Stimulated activated naive CD4-positive, alpha-beta T cell treated with Interleukin-2 at 50 U/mL for 16 hours (primary cell): ENCODE results near the gene ZNF14.
"Not testable (repeated sequence)": the region's sequence is repeated elsewhere in the genome, so short reads cannot be mapped to it uniquely, and the experiment has no call there.

Experiments used
- DNase-seq: peaks from one replicate; lab custom pipeline; 2025; lab: John Stamatoyannopoulos, UW

Gene ZNF14

DNA sequence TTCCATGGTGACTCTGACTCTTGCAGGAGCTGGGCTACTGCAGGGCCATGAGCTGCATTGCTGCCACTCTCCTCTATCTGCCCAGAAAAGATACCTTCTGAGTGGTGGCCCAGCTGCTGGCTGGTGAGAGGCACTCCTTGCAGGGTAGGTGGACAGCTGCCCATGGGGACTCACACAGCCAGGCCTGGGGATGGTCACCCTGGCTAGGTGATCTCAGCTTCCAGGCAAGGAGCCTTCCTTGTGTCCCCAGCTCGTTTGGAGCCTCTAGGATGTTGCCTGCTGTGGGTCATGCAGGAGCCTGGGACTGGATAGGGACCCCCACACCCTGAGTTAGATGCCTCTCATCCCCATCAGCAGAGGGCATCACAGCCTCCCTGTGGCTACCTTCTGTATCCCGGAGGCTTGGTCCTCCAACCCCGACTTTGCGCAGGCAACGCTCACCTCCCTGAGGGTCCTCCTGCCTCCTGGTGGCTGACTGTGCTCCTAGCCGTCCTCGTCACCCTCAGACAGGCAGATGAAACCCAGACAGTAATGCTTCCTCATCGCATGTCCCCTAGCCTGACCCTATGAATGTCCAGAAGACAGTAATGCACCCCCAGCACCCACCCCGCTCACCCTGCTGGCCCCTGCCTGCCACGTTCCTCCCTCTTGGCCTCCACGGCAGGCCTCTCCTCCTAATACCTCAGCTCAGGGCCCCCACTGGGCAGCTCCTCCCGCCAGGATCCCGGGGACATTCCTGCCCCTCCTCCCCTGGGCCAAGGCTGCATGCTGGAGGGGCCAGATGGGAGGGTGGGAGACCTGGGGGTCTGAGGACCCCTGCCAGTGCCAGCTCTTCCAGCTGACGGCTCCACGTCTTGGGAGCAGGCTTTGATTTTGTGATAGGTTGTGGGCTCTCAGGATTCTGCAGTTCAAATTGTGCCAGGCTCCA lies 13.6 kb upstream of the ZNF14 start:
- DNase-seq = no peak

DNA sequence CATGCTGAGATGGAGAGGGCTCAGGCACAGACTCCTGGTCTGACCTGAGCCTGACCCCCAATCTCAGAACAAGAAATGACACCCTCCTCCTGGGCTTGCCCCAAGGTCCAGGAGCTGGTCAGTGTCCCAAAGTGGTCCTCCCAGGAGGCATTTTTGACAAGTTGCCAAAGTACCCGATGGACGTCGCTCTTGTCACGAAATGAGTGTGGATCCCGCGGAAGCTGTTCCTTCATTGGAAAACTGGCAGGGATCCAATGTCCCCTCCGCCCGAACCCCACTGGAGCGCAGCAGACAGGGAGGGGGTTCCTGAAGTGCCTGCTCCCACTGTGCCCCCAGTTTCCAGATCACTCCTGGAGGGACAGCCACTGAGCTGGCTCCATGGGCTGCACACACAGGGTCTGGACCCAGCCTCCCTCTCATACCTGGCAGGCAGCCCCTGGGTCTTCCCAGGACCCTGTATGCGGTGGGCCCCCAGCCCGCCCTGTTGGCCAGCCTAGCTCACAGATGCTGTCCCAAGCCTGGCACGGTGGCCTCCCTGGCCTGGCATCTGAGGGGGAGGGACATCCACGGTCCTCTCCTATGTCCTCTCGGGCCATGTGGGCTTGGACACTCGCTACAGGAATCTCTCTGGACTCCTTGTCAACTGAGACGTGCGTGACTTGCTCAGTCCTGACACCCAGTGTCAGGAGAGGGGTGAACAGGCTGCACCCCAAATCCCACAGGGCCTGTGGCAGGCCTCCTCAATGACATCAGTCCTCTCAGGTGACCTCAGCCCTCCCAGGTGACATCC lies 12.8 kb upstream of the ZNF14 start:
- DNase-seq = no peak

- DNase-seq = no peak
These were observed 11.7 kb upstream of the ZNF14 start for GRCh38 chr19:19744641-19745040.

- not testable (repeated sequence) for DNase-seq
These were observed 11.0 kb upstream of the ZNF14 start for GRCh38 chr19:19743921-19744320.

- no peak for DNase-seq
These were observed 10.3 kb upstream of the ZNF14 start for GRCh38 chr19:19743176-19743575.

GRCh38 chr19:19742773-19743172 lies 9.9 kb upstream of the ZNF14 start:
- no peak for DNase-seq

GRCh38 chr19:19741184-19741583 lies 8.3 kb upstream of the ZNF14 start:
- DNase-seq = no peak

GRCh38 chr19:19740755-19741154 lies 7.8 kb upstream of the ZNF14 start:
- DNase-seq = no peak

DNA sequence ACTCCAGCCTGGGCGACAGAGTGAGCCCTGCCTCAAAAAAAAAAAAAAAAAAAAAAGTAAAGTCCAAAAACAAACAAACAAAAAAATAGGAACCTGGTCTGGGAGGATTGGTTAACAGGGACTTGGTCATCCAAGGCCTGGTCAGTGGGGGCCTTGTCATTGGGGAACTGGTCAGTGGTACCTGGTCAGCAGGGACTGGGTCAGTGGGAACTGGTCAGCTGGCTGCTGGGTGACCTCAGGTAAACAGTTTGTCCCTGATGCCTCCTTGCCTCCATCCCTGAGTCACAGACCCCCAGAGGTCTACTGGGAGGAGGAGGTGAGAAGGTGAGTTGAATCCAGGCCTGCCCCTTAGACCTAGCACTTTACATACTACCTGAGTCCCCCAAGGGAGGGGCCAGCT lies 5.7 kb upstream of the ZNF14 start:
- no peak for DNase-seq

GRCh38 chr19:19737559-19738332 lies 4.8 kb upstream of the ZNF14 start:
- DNase-seq = no peak

DNA sequence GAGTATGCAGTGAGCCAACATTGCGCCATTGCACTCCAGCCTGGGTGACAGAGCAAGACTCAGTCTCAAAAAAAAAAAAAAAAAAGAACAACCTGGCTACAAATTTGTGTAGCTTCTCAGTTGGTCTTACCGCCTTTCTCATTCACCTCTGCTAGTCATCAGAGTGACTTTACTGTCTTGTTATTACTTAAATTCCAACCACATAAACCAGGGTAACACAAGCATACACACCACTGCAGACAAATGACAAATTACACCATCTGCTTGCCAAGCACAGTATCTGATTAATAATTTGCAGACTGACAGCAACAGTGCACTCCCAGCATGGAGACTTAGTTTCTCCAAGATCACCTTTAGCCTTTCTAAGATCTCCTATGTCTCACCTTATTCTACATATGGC lies 11.0 kb downstream of the ZNF14 start:
- no peak for DNase-seq

DNA sequence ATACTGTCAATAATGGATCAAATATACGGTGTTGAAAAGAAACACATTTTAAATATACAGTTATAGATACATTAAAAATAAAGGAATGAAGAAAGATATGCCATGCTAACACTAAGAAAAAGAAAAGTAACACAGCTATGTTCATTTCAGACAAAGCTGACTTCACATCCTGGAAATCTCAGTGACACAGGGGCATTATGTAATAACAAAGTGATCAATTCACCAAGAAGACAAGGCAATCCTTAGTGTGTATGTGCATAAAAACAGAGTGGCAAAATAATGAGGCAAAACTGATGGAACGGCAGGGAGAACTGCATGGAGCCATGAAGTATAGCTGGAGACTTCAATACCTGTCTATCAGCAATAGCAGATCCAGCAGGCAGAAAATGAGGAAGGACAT lies 13.1 kb downstream of the ZNF14 start:
- no peak for DNase-seq

- no peak for DNase-seq
These were observed 20.7 kb downstream of the ZNF14 start for GRCh38 chr19:19711934-19712828.

DNA sequence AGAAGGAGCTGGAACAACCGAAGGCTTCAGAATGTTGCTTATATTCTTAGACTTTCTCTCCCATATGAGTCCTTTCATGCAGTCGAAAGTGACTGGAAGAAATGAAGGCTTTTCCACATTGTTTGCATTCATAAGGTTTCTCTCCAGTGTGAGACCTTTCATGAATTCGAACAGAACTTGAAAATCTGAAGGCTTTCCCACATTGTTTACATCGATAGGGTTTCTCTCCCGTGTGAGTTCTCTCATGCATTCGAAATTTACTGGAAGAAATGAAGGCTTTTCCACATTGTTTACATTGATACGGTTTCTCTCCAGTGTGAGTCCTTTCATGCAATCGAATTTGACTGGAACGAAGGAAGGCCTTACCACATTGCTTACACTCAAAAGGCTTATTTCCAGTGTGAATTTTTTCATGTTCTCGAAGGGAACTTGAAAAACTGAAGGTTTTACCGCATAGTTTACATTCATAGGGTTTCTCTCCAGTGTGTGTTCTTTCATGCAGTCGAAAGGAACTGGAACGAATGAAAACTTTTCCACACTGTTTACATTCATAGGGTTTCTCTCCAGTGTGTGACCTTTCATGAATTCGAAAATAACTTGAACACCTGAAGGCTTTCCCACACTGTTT lies 21.5 kb downstream of the ZNF14 start:
- no peak for DNase-seq

GRCh38 chr19:19710506-19710905 lies 22.4 kb downstream of the ZNF14 start:
- DNase-seq = no peak

GRCh38 chr19:19704836-19705235 lies 28.1 kb downstream of the ZNF14 start:
- DNase-seq = no peak

- not testable (repeated sequence) for DNase-seq
These were observed 32.4 kb downstream of the ZNF14 start for GRCh38 chr19:19700493-19700892.

DNA sequence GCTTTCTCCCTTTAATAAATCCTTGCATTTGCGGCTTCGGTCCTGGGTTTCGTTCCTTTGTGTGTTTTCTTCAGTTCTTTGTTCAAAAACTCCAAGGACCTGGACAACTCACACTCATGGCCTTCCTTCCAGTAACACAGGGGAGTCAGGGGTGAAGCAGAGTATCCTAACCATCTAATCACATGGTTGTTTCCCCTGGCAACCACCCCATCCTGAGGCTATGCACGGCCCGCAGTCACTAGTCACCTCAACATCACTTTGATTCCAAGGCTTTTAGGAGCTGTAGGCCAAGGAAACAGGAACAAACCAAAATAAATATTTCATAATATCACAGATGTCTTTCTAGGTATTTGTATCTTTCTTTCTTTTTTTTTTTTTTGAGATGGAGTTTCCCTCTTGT lies 35.3 kb downstream of the ZNF14 start:
- DNase-seq = no peak

DNA sequence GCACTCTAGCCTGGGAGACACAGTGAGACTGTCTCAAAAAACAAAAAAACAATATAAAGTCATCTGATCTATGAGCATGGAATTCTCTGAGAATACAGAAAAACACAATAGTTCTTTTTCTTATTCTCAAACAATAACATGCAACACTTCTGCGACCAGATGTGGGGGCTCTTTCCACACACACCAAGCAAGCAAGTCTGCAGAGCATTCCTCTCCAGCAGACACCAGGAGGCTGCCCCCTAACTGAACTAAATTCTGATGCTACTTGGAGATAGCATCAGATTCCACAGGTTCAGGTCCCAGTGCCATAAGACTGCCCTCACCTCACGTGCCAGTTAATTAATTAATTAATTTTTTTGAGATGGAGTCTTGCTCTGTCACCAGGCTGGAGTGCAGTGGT lies 36.5 kb downstream of the ZNF14 start:
- no peak for DNase-seq

GRCh38 chr19:19691683-19692082 lies 41.2 kb downstream of the ZNF14 start:
- DNase-seq = no peak

- not testable (repeated sequence) for DNase-seq
These were observed 43.9 kb downstream of the ZNF14 start for GRCh38 chr19:19689023-19689422.
